Activated T-cell treated with anti-CD3 and anti-CD28 coated beads, Interleukin-2, amount 50 U/mL, for 1 hour (primary cell): ENCODE results near the gene DNMBP.

Source experiments
- DNase-seq: peaks from one replicate; pipeline ENCODE4 v3.0.0-alpha.2; 2020

DNMBP gene, protein sequence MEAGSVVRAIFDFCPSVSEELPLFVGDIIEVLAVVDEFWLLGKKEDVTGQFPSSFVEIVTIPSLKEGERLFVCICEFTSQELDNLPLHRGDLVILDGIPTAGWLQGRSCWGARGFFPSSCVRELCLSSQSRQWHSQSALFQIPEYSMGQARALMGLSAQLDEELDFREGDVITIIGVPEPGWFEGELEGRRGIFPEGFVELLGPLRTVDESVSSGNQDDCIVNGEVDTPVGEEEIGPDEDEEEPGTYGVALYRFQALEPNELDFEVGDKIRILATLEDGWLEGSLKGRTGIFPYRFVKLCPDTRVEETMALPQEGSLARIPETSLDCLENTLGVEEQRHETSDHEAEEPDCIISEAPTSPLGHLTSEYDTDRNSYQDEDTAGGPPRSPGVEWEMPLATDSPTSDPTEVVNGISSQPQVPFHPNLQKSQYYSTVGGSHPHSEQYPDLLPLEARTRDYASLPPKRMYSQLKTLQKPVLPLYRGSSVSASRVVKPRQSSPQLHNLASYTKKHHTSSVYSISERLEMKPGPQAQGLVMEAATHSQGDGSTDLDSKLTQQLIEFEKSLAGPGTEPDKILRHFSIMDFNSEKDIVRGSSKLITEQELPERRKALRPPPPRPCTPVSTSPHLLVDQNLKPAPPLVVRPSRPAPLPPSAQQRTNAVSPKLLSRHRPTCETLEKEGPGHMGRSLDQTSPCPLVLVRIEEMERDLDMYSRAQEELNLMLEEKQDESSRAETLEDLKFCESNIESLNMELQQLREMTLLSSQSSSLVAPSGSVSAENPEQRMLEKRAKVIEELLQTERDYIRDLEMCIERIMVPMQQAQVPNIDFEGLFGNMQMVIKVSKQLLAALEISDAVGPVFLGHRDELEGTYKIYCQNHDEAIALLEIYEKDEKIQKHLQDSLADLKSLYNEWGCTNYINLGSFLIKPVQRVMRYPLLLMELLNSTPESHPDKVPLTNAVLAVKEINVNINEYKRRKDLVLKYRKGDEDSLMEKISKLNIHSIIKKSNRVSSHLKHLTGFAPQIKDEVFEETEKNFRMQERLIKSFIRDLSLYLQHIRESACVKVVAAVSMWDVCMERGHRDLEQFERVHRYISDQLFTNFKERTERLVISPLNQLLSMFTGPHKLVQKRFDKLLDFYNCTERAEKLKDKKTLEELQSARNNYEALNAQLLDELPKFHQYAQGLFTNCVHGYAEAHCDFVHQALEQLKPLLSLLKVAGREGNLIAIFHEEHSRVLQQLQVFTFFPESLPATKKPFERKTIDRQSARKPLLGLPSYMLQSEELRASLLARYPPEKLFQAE (N-terminal part only)

DNA sequence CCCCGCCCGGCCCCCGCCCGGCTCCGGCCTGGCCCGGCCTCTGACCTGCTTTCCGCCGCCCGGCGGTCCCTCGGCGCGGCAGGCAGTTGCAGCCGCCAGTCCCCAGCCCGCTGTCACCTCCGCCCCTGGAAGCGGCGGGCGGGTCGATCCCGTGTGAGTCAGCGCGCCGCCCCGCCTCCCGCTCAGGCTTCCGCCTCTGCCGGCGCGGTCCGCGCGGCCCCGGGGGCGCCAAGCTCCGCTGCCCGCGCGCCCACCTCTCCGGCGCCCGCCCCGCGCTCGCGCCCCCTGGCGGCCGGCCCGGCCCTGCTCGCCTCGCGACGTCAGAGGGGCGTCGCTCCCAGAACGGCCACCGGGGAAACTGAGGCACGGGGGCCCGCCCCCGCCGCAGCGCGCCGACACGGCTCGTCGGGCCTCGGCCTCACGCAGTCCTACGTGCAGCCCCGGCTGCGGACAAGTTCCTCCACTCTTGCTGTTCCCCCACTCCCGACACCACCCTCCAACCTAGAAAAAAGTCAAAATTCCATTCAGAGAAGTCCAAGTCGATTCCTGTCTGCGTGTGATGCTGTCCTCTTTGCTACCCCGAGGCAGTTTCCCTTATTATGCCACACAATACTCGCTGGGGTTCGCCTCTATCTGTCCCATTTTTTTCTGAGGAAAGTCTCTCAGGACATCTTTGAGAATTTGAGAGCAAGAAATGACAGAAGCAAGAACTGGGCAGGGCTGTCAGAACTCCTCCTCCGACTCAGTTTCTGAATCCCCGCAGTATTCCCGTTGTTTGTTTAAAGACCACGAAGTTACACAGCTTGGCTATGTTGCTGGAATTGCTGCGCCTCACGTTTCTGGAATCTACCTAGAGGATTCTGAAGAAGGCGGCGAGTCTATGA, at the start of gene DNMBP:
TSS of gene DNMBP (minus strand) at position 155 of the 884 bp plus-strand sequence. CDS start 37,823 bp downstream, outside the sequence.
- peak; percentile 86 for DNase-seq

DNA sequence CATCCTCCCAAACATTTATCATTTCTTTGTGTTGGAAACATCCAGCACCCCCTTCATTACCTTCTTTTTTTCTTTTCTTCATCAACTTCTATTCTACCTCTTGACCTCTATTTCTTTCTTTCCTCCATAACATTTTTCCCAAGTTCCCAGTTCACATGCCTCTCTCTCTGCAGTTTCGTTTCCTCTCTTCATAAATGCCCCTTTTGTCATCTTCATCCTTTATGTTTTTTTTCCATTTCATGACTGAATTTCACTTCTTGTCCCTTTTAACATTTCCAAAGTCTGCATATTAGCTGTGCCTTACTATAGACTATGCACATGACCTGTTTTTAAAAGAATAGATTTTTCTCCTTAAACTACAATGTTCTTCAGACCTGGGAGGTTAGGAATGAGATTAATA, 48.2 kb upstream of the DNMBP start:
- no peak for DNase-seq

DNA sequence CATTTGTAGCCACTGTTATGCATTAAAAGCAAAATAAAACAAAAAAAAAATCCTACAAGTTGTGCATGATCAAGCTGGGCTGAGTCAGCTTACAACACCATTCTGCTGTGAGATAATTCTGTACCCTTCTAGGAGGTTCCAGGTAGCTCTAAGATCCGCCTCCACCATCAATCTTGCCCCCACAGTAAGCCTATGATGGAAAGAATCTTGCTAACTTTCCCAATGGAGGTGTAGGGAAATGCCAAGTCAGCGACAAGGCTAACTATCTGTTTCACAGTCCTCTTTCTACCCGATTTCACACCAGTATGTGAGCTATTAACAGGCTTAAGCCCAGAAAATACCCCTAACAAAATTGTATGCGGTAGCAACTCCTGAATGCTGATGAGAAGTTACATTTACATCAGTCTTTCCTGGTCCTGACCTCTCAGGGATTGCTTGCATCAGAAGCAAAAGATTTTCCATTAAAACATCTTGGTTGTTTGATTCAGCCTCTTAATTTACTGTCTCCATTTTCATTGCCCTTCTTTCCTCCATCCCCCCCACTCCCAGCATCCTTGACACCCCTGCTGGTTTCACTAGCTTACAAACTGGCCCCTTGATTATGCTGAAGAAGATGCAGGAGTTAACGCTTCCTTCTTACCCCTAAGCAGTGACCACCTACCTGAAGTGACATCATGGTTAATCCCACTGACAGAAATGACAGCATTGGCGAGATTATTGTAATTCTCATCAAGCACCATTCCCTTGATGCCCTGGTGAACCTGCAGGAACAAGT, 44.1 kb upstream of the DNMBP start:
- DNase-seq: no peak

DNA sequence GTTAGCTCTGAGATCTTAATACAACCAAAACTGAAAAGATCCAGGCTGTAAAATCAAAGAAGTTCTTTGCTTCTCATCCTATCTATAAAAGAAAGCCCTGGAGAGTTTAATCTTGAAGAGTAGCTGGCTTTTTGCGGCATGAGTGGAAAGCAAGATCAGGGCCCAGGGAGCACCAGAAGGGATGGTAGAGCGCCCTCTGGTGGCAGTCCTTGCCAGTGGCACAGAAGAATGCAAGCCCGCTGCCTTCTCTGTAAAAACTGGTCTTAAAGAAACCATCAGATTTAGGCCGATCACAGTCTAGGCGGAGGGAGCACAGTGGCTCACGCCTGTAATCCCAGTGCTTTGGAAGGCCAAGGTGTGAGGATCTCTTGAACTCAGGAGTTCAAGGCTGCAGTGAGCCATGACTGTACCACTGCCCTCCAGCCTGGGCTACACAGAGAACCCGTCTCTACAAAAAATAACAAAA, 36.3 kb upstream of the DNMBP start:
- DNase-seq: peak; percentile 78

DNA sequence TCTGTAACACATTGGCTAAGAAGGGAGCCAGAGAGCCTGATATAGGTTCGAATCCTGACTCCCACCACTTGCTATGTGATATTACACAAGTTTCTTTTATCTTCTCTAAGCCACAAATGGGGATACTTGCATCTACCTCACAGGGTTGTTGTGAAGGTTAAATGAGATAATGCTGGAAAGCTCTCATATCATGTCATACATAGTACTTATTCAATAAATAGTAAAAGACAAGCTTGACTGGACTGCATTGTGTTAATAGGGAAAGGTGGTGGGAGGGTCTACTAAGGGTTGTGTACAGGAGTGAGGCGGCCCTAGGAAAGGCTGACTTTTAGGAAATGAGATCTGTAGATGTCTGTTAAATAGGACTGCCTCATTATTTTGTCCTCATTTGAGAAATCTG, 35.8 kb upstream of the DNMBP start:
- no peak for DNase-seq

DNA sequence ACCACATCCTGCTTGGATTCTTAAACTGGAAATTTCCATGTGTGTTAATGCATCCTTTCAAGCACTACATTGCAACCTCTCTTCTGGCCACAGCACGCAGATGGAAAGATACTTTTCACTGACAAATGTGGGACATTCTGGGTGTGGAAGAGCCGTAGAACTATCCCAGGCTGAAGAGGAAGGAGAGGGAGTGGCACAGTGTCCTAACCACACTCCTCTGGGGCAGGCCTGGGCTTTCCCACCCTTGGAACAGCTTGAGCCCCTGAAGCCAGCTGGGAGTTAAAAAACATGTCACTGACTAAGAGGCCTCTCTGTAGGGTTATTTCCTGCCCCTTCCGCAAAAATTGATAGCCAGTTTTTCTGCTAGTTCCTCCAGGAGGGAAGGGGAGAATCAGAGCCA, 34.0 kb upstream of the DNMBP start:
- DNase-seq: no peak

DNA sequence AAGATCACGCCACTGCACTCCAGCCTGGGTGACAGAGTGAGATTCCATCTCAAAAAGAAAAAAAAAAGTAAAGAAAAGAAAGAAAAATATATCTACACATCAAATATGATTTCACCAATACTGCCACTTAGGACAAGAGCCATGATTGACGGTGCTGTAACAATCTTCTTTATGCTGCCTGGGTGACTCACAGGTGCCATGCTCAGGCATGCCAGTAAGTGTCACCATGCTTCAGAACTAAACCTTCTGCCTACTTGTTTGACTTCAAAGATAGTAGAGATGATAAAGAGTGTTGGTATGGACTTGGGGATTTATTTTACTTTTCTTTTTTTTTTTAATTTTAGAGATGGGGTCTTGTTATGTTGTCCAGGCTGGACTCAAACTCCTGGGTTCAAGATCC, 33.6 kb upstream of the DNMBP start:
- no peak for DNase-seq

DNA sequence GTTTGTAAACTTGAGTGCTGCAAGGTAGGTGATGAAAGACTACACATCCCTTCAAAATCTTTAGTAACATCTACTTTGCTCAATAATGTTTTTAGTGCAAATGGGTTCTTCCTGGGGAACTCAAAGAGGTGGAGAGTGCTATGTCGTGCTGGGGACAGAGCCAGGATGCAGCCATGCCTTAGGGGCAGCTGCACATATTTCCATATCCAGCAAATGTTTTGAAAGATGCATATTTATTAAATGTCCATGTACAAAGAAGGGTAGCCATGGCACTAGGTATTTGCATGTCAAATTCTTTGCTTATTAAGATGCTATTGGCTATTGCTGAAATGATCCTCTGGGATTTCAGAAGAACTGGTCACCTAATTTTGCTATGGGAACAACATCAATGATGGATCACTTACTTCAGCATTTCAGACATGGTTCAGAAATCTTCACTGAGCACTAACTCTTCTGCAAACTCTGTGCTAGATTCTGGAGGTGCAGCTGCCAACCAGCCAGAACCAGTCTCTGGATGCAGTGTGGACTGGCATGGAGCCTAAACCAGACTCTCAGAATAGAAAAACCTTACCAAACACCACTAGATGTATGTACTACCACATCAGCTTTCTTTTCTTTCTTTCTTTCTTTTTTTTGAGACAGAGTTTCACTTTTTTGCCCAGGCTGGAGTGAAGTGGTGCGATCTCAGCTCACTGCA, 31.7 kb upstream of the DNMBP start:
- no peak for DNase-seq

DNA sequence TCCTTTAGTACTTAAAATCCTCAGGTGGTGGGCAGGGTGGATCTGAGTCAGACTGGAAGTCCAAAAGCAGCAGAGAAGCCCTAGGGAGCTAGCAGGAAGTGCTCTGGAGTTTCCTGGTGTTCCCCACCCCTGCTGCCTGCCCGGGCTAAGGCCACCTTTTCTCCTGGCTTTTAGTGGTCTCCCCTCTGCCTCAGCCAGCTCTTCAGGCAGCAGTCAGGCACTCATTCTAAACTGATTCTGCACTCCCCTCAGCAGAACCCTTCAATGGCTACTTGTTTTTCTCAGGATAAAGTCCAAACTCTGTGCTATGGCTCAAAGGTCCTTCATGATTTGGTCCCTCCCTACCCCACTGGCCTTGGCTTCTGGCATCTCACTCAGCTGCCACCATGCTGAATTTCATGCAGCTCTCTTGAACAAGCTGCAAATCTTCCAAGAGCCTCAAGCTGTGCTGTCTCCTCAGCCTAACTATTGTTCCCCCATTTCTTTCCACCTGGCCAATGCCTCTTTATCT, 28.9 kb upstream of the DNMBP start:
- no peak for DNase-seq

DNA sequence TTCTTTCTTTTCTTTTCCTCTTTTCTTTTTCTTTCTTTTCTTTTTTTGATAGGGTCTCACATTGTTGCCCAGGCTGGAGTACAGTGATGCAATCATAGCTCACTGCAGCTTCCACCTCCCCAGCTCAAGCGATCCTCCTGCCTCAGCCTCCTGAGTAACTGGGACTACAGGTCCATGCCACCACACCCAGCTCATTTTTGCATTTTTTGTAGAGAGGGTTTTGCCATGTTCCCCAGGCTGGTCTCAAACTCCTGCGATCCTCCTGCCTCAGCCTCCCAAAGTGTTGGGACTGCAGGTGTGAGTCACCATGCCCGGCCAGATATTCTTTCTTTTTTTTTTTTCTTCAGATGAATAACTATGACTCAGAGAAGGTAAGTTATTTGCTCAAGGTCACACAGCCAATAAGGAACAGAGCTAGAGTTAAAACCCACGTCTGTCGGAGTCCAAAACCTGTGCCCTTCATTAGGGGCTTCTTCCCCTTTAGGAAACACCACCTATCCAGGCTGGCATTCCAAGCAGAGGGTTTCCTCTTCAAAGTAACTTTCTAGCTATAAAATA, 28.1 kb upstream of the DNMBP start:
- no peak for DNase-seq

DNA sequence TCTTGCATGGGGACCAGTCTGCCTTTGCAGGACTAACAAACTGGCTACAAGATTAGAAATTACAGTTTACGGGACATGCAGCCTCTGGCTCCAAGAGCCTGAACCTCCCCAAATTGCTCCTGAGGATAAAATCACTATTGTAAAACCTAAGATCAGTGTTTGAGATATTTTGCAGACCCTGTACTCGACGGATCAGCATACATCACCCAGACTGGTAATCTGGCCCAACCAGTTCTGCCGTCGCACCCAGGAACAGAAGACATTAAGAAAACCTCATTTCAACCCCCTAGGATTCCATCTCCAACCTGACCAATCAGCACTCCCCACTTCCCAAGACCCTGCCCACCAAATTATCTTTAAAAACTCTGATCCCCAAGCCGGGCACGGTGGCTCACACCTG, 27.1 kb upstream of the DNMBP start:
- DNase-seq: no peak

DNA sequence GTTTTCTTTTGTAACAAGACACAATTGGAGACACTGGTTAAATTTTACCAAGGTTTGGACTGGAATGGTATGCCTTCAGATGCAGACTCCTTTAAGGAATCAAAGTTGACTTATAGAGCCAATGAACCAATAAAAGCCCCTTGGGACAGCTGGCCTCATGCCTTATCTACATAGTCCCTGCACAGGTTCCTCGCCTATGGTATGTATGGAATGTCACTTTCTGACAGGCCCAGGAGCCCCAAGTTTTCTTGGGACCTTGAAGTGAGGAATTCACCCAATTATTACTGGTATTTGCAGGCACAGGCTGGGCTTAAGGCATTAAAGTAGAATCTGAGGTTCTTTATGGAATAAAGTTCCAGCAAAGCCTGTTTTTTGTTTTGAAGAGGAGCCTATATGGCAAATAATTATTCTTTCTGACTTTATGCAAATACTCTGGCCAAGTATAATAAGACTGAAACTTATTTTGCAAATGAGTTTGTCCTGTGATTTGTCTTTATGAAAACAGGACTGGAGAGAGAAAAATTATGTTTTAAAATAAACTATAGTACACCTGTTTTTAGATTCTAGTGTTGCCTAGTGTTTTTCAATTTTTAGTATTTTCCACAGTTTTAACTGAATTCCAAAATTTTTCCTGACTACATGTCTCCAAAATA, 24.1 kb upstream of the DNMBP start:
- DNase-seq: no peak

DNA sequence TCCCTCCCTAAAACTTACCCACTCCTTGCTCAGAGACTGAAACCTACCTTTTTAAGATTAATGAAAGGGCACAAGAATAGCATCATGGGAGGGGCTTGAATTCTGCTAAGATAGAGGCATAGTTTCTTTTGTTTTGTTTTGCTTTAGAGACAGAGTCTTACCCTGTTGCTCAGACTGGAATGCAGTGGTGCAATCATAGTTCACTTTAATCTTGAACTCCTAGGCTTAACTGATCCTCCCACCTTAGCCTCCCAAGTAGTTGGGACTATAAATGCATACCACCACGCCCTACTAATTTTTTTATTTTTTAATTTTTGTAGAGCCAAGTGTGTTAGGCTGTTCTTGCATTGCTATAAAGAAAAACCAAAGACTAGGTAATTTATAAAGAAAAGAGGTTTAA, 17.7 kb upstream of the DNMBP start:
- no peak for DNase-seq

DNA sequence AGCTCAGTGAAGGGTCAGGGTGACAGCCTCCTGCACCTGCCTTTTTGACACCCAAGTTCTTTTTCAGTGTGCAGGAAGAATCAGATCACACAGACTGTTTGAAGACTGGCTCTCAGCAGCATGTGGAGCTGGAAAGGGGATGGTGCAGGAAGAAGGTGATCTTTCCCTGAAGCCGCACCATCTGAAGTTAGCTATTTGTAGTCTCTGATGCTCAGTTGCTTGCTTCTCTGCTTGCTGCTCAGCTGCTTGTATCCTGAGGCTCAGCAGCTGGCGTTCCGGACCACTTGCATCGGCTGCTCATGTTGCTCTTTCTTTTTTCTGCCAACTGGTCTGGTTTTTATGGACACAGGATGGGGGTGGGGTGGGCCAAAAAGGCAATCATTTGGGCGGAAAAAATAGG, 15.8 kb upstream of the DNMBP start:
- DNase-seq: no peak

DNA sequence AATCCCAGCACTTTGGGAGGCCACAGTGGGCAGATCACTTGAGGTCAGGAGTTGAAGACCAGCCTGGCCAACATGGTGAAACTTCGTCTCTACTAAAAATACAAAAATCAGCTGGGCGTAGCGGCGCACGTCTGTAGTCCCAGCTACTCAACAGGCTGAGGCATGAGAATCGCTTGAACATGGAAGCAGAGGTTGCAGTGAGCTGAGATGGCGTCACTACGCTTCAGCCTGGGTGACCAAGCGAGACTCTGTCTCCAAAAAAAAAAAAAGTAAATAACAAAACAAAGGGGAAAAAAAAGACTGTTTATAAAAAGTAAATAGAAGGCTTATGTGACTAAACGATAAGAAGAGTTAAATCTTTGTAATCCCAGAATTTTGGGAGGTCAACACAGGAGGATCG, 15.0 kb upstream of the DNMBP start:
- DNase-seq: no peak

DNA sequence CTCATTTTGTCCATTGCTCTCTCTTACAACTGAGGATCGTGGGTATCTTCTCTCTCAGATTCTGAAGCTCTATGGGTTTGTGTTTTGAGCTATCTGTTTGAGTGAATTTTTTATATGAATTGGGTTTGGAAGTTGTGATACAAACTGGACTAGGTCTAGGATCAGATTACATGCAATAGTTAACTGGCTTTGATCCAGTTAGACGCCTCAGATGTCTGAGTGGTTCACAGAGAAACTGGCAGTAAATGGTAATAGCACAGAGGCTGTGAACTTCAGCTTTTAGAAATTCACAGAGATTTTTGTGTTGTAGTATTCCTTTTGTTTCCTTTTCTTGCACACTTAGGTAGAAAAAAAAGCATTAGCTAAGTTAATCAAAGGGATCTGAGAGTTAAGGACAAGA, 12.7 kb upstream of the DNMBP start:
- DNase-seq: no peak

DNA sequence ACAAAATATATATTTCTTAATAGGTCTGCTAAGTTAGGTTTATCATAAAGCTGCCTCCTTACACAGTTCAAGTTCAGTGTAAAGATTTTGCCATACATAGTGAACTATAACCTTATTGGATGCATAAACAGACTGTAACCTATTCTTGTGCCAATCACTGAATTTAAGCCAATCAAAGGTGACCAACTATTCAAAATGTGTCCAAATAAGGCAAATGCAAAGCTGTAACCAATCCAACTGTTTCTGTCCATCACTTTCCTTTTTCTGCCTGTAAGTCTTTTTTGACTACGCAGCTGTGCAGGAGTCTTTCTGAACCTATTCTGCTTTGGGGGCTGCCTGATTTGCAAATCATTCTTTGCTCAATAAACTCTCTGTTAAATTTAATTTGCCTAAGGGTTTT, 11.6 kb upstream of the DNMBP start:
- DNase-seq: no peak

DNA sequence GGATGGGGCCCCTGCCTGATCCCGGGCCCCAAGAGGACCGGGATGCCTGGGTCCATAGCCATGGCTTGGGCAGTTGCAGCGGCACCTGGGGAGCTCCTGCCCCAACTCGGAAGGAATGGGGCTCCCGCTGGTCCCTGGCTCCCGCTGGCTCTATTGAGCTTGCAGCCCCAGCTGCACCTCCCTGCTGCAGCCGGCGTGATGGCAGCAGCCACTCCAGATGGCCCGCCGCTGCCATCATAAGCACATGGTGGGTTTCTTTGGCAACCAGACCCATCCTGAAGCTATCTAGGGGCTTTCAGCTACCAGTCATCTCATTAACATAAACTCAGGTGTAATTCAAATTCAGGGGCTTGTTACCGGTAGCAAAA, 11.1 kb upstream of the DNMBP start:
- no peak for DNase-seq

DNA sequence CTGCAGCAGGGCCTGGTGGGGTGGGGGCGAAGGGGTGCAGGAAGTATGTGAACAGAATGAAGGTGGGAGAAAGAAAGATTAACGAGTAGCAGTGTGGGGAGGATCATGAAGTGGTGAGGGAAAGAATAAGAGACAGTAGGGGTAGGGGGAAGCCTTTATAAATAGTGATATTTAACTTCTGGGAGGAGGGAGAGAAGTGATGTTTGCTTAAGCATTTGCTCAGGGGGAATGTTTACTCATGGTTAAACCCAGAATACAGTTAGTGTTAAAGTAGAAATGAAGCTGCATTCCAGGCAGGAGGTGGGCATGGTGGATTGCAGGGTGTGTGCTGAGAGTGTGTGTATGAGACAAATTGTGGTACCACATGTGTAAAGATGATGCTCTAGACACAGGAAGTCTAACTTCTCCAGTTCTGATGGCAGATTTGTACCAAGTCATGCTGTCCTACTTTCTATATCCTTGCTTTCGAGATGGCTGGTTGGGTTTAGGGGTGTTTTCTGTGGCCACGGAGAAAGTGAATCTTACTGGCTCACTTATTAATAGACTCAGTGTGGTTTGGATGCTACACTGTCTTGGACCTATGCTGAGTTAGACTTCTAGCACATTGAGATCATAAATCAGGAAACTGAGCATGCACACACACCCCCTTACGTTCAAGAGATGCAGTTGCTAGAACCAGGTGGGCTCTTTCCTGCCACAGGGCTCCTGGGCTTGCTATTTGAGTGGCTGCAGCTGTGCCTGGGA, 10.6 kb upstream of the DNMBP start:
- no peak for DNase-seq
